HG03432 (cell line): ENCODE measurements around the gene FARP2.

Experiments
- ATAC-seq: cut with Tn5 transposase; IDR thresholded peaks from one replicate; pipeline ENCODE4 v1.9.1; 2021; ENCODE audit warnings: mild to moderate bottlenecking, moderate library complexity; ENCODE audit not compliant: unreplicated experiment

FARP2 gene

GRCh38 chr2:241454837-241455485, 98.9 kb downstream of the FARP2 start:
- no peak for ATAC-seq

- ATAC-seq: no peak
Observed at GRCh38 chr2:241456546-241456945, 100.5 kb downstream of the FARP2 start.

DNA sequence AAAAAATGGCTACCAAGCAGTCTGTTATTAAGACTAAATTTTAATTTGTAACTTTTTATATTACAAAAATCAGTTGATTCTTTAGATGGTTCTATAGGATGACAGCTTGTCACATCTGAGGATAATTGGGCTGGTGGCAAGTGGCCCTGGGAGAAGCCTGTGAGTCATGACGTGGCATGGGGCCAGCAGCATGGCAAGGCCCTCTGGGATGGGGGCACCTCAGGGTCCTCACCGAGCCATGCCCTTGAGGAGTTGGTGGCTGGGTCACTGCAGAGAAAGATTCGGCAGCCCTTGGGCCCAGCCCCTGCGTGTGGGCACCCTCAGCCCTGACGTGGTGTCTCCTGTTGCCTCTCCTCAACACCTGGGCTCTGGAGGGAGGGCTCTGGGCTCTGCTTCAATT, 102.6 kb downstream of the FARP2 start:
- no peak for ATAC-seq

- ATAC-seq: no peak
Observed at GRCh38 chr2:241459520-241459919, 103.4 kb downstream of the FARP2 start.

- no peak for ATAC-seq
Observed at GRCh38 chr2:241460631-241461030, 104.5 kb downstream of the FARP2 start.

- ATAC-seq: no peak
Observed at GRCh38 chr2:241461693-241462677, 105.9 kb downstream of the FARP2 start.

DNA sequence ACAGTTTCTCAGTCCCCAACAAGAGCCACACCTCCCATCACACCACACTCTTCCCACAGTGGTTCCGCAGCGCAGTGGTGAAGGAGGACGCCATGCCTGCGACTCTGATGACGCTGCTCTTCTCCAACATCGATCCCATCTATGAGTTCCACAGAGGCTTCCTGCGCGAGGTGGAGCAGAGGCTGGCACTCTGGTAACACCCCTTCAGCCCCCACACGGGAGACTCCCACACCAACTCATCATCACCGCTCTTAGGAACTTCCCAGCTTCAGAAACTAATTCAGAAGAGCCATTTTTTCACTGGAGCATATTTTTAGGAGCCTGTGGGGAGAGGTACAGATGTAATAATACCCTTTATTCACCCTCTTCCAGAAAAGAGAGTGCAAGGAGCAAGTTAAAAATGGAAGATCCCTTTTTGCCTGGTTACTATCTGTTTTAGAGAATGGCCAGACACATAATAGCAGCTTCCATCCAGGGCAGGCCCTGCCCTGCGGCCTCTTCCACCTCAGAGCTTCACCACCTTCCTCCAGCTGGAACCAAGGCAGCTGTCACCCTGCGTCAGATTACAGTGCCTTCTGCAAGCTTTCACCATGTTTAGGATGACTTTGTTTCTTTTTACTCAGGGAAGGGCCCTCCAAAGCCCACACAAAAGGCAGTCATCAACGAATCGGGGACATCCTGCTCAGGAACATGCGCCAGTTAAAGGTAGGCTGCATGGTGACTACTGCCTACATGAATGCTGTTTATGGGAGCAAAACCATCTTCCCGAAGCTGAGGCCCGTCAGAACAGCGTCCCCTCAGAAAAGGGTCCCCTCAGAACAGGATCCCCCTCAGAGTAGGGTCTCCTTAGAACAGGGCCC, 107.4 kb downstream of the FARP2 start:
- no peak for ATAC-seq

DNA sequence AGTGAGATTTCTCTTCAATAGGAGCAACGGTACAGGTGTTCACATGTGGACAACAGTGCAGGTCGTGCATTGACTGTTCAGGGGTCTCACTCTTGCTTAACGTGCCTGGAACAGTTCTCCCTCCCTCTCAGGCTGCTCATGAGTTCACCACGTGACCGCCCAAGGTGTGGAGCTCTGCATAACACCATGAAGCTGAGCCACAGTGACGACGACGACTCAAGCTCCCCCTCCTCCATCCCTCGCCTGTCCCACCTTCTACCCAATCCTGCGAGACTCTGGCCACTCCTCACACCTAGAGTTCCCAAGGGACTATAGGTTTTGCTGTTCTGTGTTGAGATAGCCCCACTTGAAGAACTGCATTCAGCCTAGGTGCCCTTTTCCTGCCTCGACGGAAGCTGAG, 109.5 kb downstream of the FARP2 start:
- no peak for ATAC-seq

- no peak for ATAC-seq
Observed at GRCh38 chr2:241466230-241466629, 110.1 kb downstream of the FARP2 start.

DNA sequence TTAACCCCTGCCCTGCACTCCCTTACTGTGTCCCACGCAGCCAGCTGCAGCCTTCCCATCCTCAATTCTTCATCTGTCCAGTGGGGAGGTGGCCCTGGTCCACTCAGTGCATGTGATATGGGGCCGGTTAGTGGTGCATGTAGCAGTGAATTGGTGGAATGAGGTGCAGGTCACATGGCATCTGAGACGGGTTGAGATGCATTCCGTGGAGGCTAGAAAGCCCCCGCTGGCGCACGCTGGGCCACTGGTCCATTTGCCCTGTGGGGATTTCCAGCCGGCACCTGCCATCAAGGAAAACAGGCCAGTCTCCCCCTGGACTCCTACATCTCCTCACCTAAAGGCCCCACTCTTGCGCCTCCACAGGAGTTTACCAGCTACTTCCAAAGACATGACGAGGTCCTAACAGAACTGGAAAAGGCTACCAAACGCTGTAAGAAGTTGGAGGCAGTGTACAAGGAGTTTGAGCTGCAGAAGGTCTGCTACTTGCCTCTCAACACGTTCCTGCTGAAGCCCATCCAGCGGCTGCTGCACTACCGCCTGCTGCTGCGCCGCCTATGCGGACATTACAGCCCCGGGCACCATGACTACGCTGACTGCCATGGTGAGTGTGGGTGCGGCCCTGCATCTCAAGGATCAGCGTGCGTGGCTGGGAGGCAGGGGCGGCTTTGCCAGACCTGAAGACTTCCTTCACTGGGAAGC, 111.8 kb downstream of the FARP2 start:
- ATAC-seq: no peak

DNA sequence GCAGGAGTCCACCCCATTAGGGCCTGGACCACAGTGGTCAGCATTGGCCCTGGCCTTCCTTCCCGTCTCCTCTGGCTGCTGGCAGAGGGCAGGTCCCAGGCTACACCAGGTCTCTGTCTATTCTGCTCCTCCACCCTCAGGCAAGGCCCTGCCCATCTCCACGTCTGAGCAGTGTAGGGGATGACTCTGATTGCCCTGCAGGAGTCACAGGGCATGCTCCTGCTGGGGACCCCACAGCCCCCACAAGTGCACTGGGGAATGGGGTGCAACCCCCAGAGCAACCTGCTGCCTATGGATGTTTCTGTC, 112.3 kb downstream of the FARP2 start:
- ATAC-seq: no peak

GRCh38 chr2:241469746-241470145, 113.7 kb downstream of the FARP2 start:
- no peak for ATAC-seq

DNA sequence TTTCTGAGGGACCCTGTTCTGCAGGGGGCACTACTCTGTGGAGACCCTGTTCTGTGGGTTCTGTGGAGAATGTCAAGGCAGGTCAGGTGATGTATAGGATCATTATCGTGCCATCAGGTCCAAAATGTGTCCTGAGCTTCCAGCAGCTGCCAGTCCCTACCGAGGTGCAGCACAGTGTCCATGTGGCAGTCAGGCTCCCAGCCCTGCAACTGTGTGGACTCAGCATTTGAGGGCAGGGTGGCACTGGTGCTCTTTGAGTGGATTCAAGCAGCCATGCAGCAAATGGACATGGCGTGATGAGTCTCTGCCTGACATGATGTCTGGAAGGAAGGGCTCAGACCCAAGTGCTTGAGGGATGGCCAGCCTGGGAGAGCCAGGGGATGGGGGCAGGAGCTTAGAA, 117.3 kb downstream of the FARP2 start:
- ATAC-seq: no peak

DNA sequence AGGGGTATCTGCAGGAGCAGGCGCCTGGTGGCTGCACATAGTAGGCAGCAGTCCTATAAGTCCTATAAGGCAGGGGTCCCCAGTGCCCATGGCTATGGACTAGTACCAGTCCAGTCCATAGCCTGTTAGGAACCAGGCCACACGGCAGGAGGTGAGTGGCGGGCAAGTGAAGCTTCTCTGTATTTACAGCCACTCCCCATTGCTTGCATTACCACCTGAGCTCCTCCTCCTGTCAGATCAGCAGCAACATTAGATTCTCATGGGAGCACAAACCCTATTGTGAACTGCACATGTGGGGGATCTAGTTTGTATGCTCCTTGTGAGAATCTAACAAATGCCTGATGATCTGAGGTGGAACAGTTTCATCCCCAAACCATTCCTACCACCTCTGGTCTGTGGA, 119.2 kb downstream of the FARP2 start:
- no peak for ATAC-seq

- ATAC-seq: no peak
Observed at GRCh38 chr2:241478166-241478565, 122.1 kb downstream of the FARP2 start.

DNA sequence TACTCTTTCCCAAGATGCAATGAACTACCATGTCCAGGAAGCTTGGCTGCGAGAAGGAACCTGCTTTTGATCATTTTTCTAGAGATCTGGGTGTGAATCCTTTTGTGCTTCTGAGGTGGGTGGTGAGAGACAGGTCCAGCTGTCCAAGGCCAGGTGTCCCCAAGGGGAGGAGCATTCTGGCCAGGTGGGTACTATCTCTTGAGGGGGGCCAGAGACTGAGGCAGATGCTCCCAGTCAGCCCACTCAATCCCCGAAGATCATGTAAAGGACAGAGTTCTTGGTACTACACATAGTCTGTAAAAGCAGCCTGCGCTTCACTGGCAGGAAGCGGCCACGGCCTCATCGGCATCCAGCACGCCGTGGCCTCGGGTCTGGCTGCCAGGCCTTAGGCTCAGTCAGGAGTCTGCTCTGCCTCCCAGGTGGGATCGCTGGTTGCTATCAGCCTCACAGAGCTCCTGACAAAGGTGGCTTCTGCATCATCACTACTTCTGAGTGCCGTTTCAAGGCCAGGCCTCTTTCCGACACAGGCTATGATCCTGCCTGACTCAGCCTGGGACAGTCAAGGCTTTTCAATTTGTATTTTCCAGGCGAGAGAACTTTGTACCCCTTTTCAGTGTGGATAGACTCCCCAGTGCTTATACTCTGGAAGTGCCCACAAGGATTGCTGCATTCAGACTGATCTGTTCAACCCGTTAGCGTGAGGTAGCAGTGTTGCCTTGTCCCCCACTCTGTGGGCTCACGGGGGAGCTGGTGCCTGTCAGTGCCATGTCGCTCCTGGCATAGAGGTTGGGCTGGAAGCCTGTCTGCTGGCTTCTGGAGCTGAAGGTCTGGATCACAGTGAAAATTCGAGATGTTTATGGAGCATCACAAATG, 123.2 kb downstream of the FARP2 start:
- no peak for ATAC-seq

DNA sequence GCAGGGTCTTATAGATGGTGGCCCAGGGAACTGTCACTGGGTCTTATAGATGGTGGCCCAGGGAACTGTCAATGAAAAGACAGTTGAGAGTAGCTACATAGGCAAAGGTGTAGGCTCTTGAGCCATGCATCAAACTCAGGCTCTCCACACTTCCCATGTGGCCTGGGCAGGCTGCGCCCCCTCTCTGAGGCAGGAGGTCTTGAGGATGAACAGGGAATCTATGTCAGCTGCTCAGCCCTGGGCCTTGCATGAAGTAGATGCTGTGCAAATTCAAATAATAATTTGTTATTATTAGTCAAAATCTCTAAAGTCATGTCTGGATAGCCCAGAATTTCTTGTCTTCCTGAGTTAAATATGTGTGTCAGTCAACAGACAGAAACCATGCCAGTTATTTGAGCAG, 125.6 kb downstream of the FARP2 start:
- ATAC-seq: no peak

GRCh38 chr2:241482126-241482955, 126.3 kb downstream of the FARP2 start:
- no peak for ATAC-seq

GRCh38 chr2:241483305-241483704, 127.2 kb downstream of the FARP2 start:
- ATAC-seq: no peak
